Left cardiac atrium (tissue), 4 donors: Measurements from ENCODE around the gene RPGRIP1L. TPM values are rescaled to one million over a fixed set of nuclear protein-coding genes. Genes with fewer than 3 reads are reported as not detected.

Source experiments
- ATAC-seq, 2 donors: fragments of 200-7000 bp; cut with Tn5 transposase; one replicate each; pipeline ENCODE4 v1.9.1; 2020; ENCODE audit warnings: mild to moderate bottlenecking in 2 of 2, moderate library complexity in 2 of 2
- DNase-seq: peaks from one replicate; pipeline ENCODE4 v3.0.0-alpha.2; 2020
- intact Hi-C, 2 donors: fragments of 100-400 bp; cut with DNase I; formaldehyde crosslinking; loops; one replicate each; pipeline versions ENCODE4 v1.14.1 to v1.15.1; 2022 to 2023
- total RNA-seq, 2 donors: library from RNA; stranded (reverse); fragmentation: NEBNext Ultra II Directional; extraction: Animal tissue kit (Norgen Biotek cat#: 25700); gene quantifications; one replicate each; pipeline ENCODE4 v1.2.1, GENCODE V29; 2021
- donor health status: DM: no; HTN: yes; CAD: no.
- donor health status: DM: no; HTN: yes; CAD: no; lungs with severe emphysema.
- donor health status: DM: yes; HTN: yes; CAD: no.
- donor health status: Dilated cardiomyopathy.

RPGRIP1L gene
- total RNA-seq, 2 donors from 2014 or later: 2.0 to 4.5 TPM

GRCh38 chr16:53619235-53619634 lies 84.4 kb downstream of the RPGRIP1L start:
- DNase-seq: no peak
- ATAC-seq: no peak
- intact Hi-C loops: no loop called here

- ATAC-seq (no peak), DNase-seq (no peak)
- intact Hi-C loops: no loop called here
Measured at GRCh38 chr16:53614346-53614745, 89.3 kb downstream of the RPGRIP1L start.

GRCh38 chr16:53612003-53612402 lies 91.7 kb downstream of the RPGRIP1L start:
- ATAC-seq (no peak), DNase-seq (no peak)
- intact Hi-C loops: no loop called here

GRCh38 chr16:53611179-53611696 lies 92.4 kb downstream of the RPGRIP1L start:
- ATAC-seq (no peak), DNase-seq (no peak)
- intact Hi-C loops: no loop called here

GRCh38 chr16:53609536-53609935 lies 94.1 kb downstream of the RPGRIP1L start:
- DNase-seq (no peak), ATAC-seq (no peak)
- intact Hi-C loops: no loop called here

- DNase-seq: no peak
- no peak for ATAC-seq
- intact Hi-C loops: no loop called here
Measured at GRCh38 chr16:53608094-53608493, 95.6 kb downstream of the RPGRIP1L start.

DNA sequence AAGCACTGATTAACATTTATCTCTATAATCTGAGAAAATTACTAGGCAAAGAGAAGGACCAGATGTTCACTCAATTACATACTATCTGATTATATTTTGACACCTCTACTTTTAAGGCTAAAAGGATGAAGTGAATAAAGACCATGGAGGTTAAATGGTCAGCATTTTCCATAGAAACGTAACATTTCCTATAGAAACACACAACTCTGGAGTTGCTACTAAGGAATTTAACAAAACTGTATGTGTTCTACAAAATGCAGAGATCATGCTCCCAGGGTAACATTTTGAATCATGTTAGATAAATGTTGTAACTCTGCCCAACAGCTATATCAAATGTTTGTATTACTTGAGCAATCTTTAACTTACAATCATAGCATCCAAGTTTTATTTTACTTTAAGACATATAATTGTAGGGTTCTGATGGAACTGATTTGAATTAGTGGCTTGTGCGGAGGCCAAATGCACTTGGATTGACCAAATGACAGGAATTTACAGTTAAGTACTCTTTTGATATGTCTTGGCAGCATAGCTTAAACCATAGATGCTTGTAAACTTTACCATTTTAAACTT lies 97.7 kb downstream of the RPGRIP1L start:
- ATAC-seq (no peak), DNase-seq (no peak)
- intact Hi-C loops: no loop called here

DNA sequence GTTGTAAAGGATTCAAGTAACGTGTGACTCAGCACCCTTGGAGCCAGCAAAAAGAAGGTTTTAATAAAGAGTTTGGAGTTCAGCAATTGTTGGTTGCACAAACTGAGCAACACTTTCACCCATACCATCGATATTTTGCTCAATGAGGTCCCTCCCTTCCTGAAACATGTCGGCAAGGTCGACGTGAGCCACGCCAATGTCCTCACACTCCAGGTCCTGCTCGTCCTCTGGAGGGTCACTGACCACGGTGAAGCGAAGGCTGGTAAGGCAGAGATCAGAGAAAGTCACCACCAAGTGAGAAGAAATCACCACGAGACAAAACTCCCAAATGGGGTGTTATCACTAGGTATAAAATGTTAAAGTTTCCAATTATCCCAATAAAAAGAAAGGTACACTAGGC lies 98.3 kb downstream of the RPGRIP1L start:
- no peak for DNase-seq
- intact Hi-C loops: no loop called here
- no peak for ATAC-seq

GRCh38 chr16:53601961-53602360 lies 101.7 kb downstream of the RPGRIP1L start:
- ATAC-seq (no peak), DNase-seq (no peak)
- intact Hi-C loops: no loop called here

DNA sequence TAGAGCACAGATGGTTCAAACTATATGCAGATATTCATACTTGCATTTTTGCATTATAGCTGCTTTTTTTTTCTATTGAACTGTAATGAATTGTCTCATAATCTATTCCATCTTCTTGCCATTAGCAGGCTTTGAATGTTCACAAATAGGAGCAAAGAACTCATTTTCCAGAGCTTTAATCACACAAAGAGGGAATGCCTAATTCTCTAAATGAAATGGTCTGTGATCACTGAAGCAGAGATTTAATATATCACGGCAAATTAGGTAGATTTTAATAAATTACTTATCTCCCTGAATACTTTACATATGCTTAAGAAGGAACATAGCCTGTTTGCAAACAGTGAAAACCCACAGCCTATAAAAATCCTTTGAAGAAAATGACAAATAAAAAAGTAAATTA lies 103.0 kb downstream of the RPGRIP1L start:
- DNase-seq: no peak
- no peak for ATAC-seq
- intact Hi-C loops: no loop called here

DNA sequence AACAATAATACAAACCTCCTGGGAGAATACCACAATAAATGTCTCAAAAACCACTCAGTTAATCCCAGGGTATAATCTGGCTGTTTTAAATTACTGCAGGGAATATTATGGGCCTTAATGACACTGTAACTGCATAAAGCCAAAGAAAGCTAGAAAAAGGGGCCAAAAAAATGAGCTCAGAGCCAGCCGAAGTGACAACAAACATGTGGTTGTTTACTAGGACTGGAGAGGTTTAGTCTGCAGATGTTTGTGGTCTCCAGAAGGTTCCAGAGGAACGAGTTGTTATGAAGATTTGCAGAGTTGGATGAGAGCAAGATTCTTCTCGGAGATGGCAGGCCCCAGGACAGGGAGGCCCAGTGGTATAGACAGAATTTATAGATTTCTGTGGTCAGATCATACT lies 103.5 kb downstream of the RPGRIP1L start:
- intact Hi-C loops: no loop called here
- no peak for ATAC-seq
- DNase-seq: no peak

DNA sequence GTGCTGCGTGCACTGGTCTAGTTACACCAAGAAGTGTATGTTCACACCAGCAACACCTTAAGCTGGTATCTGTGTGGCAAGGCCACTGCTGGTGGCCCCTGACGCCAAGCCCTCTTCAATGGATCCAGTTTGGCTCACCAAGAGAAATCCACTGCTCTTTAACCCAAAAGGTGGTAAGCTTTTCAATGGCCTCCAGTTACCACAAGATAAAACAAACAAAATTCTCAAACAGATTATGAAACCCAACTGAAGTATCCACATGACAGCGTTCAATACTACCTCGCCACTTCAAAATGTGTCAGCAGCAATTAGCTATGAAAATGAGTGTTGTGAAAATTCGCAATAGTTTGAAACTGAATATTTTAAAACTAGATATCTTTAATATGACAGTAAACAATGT lies 104.1 kb downstream of the RPGRIP1L start:
- DNase-seq (no peak), ATAC-seq (no peak)
- intact Hi-C loops: no loop called here

- intact Hi-C loops: no loop called here
- no peak for DNase-seq
- no peak for ATAC-seq
Measured at GRCh38 chr16:53598511-53599275, 105.0 kb downstream of the RPGRIP1L start.

DNA sequence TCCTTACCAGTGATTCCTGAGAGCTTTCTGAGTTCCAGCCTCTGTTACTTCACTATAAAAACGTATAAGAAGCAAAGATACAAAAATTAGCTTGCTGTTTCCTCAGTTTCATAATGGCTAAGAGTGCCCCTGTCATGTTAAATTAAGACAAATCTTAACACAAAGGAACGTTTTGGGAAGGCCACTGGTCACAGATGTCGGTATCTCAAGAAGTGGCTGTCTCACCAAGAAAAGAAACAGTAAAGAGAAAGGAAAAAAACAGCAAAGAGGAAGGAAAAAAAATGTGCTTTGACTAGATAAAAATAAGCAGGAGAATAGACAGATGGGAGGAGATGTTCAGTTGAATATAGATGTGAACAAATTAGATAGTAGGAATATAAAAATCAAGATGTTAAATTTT lies 105.9 kb downstream of the RPGRIP1L start:
- ATAC-seq: no peak

GRCh38 chr16:53588081-53588648 lies 115.5 kb downstream of the RPGRIP1L start:
- ATAC-seq (no peak), DNase-seq (no peak)
- intact Hi-C loops: no loop called here

More for the DNA sequence above, 105.9 kb downstream of the RPGRIP1L start:
- no peak for DNase-seq
- intact Hi-C loops: no loop called here

DNA sequence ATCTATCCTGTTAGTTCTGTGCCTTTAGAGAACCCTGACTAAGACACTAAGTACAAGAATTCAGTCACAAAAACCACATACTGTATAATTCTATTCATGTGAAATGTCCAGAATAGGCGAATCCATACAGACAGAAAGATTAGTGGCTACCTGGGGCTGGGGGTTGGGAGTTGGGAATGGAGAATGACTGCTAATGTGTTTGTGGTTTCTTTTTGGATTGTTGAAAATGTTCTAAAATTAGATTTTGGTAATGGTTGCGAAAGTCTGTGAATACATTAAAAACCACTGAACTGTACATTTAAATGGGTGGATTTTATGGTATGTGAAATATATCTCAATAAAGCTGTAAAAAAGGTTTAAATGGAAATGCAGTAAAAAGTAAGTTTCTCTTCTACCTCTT lies 120.3 kb downstream of the RPGRIP1L start:
- intact Hi-C loops: no loop called here
- no peak for ATAC-seq
- no peak for DNase-seq

GRCh38 chr16:53581784-53582183 lies 121.9 kb downstream of the RPGRIP1L start:
- no peak for DNase-seq
- intact Hi-C loops: no loop called here
- no peak for ATAC-seq

GRCh38 chr16:53580038-53580802 lies 123.4 kb downstream of the RPGRIP1L start:
- ATAC-seq (no peak), DNase-seq (no peak)
- intact Hi-C loops: no loop called here

- intact Hi-C loops: no loop called here
- no peak for DNase-seq
- ATAC-seq: no peak
Measured at GRCh38 chr16:53576904-53577303, 126.8 kb downstream of the RPGRIP1L start.

GRCh38 chr16:53576210-53576609 lies 127.4 kb downstream of the RPGRIP1L start:
- ATAC-seq: no peak
- intact Hi-C loops: no loop called here
- DNase-seq: no peak
